ENCODE results near the gene AVPR2.

- TF ChIP-seq GATA2 (IDR thresholded peaks at IDR 0.05; ENCODE audit: low read depth, low read length) (no peak), GATA3 (IDR thresholded peaks at IDR 0.05; ENCODE audit: low read depth, low read length) (no peak)
Observed at GRCh38 chrX:153863251-153863991, 41.1 kb upstream of the AVPR2 start.
